SH-SY5Y (cell line): Measurements from ENCODE around the gene LAMA5.

ENCODE experiments used
- GATA2 ChIP-seq: IDR thresholded peaks from 2 replicates; pipeline ENCODE4 v1.6.1; 2011; ENCODE audit warnings: mild to moderate bottlenecking, low read depth, low read length
- GATA3 ChIP-seq: IDR thresholded peaks from 2 replicates; pipeline ENCODE4 v1.6.1; 2011; ENCODE audit warnings: low read depth, mild to moderate bottlenecking, low read length, moderate library complexity

DNA sequence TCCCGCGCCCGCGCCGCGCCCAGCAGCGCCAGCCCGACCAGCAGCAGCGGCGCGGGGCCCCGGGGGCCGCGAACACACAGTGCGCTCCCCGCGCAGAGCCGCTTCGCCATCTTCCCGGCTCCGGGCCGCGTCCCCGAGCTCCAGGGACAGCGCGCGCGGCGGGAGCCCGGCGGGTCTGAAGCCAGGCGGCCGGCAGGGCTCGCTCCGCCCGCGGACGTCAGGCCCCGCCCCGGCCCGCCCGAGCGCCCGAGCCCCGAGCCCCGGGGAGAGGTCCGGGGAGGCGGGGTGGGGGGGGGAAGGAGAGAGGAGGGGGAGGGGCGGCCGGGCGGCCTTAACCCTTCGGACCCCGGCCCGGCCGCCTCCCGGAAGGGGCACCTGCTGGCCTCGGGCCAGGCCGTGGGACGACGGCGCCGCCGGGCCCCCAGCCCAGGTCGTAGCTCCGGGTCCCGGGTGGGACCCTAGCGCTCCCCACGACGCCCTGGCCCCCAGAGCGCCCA, at the start of gene LAMA5:
- TF ChIP-seq GATA2 (no peak), GATA3 (no peak)
